SJSA1 (cell line): ENCODE results near the gene HDAC7. TPM values are rescaled to one million over a fixed set of nuclear protein-coding genes. Genes with fewer than 3 reads are reported as not detected.

Experiments used
- DNase-seq, 2 experiments: peaks; one replicate each; pipeline ENCODE4 v3.0.0-alpha.2; 2015 to 2020; ENCODE audit warnings: low spot score in 2 of 2, low read depth in 1 of 2
- H3K27ac ChIP-seq: fragments of 250-450 bp; sonication (Bioruptor Pico); 2 replicates; pipeline ENCODE4 v1.5.1; 2020; ENCODE audit warnings: mild to moderate bottlenecking, moderate library complexity
- H3K27me3 ChIP-seq: fragments of 250-450 bp; sonication (Bioruptor Pico); replicated peaks from 2 replicates; pipeline ENCODE4 v1.5.1; 2020; ENCODE audit warnings: mild to moderate bottlenecking, moderate library complexity
- H3K36me3 ChIP-seq: fragments of 250-450 bp; sonication (Bioruptor Pico); 2 replicates; pipeline ENCODE4 v1.5.1; 2020; ENCODE audit warnings: mild to moderate bottlenecking
- H3K4me1 ChIP-seq: fragments of 250-450 bp; sonication (Bioruptor Pico); replicated peaks from 2 replicates; pipeline ENCODE4 v1.6.1; 2021; ENCODE audit warnings: mild to moderate bottlenecking
- H3K4me3 ChIP-seq: fragments of 250-450 bp; sonication (Bioruptor Pico); 2 replicates; pipeline ENCODE4 v1.5.1; 2020; ENCODE audit warnings: mild to moderate bottlenecking
- H3K9me3 ChIP-seq: fragments of 250-450 bp; sonication (Bioruptor Pico); replicated peaks from 2 replicates; pipeline ENCODE4 v1.5.1; 2020; ENCODE audit warnings: mild to moderate bottlenecking
- total RNA-seq: library from RNA; depleted of rRNA; stranded (reverse); fragments of >200 nt; shearing (Covaris generic); gene quantifications from 2 replicates; pipeline ENCODE4 v1.2.3, GENCODE V29; 2014

The HDAC7 gene
- total RNA-seq, 1 experiment from 2014 or later: 37.5 TPM

DNA sequence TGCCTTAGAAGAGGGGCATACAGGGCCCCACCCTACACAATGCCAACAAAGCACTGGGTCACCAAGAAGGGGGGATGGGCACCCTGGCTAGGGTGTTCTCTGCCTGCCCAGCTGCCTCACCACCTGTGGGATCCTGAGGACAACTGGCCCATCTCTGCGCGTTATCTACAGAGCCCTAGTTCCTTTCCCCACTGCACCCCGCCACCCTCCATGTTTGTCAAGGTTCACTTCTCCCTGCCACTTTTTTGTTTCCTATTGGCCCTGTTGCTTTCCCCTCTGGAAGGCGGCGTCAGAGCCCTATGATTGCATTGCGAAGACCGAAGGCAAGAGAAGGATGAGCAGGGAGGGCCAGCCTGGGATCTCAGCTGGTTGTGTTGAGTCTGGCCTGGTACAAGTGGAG is 45.0 kb downstream of the HDAC7 start:
- no peak for DNase-seq
- Histone ChIP-seq H3K27me3 (no peaks in the 10 kb centered on the region), H3K36me3 (no peaks in the 10 kb centered on the region), H3K9me3 (no peaks in the 10 kb centered on the region), H3K4me1 (peaks cover 15% of the 10 kb centered on the region), H3K27ac (no peak overlapping the region), H3K4me3 (no peak overlapping the region)

DNA sequence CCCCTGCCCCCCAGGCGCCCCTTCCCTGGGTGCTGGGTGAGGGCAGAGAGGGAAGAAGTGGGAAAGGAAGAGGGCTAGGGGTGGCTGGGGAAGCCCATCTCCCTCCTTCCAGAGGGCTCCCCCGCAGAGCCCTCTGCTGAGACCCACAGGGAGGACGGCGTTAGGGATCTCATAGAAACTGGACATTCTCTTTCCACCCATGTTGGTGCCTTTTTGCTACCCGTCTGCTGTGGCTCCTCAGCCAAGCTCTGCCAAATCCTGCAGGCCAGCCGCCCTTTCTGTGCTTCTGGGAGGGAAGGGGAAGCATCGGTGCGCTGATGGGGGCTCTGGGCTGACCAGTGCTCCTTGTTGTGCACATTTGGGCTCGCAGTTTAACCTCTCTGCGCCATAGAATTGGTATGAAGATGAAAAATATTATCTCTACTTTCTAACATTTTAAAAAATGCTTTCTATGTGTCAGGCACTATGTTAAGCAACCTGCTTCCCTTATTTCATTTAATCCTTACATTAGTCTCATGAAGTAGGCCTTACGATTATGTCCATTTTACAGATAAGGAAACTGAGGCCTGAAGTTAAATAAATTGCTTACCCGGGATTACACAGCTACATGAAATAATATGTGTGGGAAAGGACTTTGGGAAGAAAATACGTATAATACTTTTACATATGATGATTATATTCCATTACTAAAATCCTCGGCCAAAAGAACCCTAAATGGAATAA is 45.7 kb downstream of the HDAC7 start:
- Histone ChIP-seq H3K4me1 (peaks cover 17% of the 10 kb centered on the region), H3K36me3 (no peaks in the 10 kb centered on the region), H3K4me3 (peak overlapping the region; percentile 65), H3K9me3 (no peaks in the 10 kb centered on the region), H3K27me3 (no peaks in the 10 kb centered on the region), H3K27ac (no peak overlapping the region)
- no peak for DNase-seq

DNA sequence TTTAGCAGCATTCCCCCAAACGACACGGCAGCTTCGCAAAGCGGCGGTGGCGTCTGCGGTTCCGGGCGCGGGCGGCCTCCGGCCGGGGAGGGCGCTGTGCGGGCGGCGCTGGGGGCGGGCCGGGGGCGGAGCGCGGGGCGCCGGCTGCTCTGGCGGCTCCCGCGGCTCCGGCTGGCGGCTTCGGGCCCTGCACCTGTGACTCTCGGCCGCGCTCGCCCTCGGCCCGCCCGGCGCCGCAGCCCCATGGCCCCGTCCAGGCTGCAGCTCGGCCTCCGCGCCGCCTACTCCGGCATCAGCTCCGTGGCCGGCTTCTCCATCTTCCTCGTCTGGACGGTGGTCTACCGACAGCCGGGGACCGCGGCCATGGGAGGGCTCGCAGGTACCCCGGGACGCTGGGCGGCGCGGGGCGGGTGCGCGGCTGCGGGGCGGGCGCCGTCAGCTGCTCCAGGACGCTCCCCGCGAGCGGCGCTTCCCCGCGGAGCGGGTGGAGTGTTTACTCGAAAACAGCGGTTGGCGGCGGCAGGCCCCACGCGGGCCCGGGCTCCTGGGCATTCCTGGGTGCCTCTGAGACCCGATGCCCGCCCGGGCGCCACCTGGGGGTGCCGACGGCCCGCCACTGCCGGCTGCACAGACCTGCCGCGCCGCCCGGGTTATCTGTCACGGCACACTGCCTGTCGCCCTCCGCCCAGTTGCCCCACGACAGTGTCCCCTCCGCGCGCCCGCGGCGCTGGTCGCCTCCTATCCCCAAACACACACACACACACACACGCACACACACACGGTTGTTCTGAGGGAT is 46.4 kb downstream of the HDAC7 start, which contains the start of gene SLC48A1:
SLC48A1 (plus strand) TSS at position 177 of the 796 bp plus-strand sequence; CDS start at position 244, 67 bp downstream.
- Histone ChIP-seq H3K4me3 (peak within 1 kb of the TSS; percentile 65), H3K36me3 (no peaks in the 10 kb centered on the region), H3K27me3 (no peaks in the 10 kb centered on the region), H3K4me1 (peaks cover 25% of the 10 kb centered on the region), H3K9me3 (no peaks in the 10 kb centered on the region), H3K27ac (no peak within 1 kb of the TSS)
- peak in 1 of 2 experiments; percentile 34 for DNase-seq

DNA sequence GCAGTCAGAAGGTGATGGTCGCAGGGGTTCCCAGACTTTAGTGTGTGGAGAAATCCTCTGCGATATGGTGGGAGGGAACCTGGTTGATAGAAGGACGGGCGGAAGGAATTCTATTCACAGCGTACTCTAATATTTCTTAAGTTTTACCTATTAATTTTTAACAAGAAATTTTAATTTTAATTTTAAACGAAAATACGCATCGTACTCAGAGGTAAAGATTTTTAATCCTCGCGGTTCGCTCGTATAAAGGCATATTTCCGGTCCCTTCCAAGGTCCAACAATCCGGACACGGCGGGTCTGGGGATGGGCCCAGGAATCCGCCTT is 47.0 kb downstream of the HDAC7 start:
- Histone ChIP-seq H3K27ac (no peak overlapping the region), H3K27me3 (no peaks in the 10 kb centered on the region), H3K4me3 (peak overlapping the region; percentile 65), H3K36me3 (no peaks in the 10 kb centered on the region), H3K9me3 (no peaks in the 10 kb centered on the region), H3K4me1 (peaks cover 28% of the 10 kb centered on the region)
- no peak for DNase-seq

DNA sequence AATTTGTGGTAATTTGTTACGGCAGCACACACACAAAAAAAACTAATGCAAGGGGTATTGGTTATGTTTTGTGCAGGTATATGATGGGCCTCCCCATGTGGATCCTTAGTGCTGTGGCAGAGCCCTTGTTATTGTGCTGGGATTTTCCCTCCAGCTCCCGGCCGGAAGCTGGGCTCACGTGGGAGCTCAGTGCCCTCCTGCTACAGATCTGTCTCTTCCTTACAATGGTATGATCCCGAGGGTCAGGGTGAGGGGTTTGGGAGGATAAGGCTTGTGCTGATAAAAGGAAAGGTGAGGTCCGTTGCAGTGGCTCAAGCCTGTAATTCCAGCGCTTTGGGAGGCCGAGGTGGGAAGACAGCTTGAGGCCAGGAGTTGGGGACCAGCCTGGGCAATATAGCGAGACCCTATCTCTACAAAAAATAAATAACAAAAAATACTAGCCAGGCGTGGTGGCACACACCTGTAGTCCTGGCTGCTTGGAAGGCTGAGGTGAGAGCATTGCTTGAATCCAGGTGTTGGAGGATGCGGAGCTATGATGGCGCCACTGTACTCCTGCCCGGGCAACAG is 47.5 kb downstream of the HDAC7 start:
- Histone ChIP-seq H3K27ac (no peak overlapping the region), H3K36me3 (no peaks in the 10 kb centered on the region), H3K27me3 (no peaks in the 10 kb centered on the region), H3K9me3 (no peaks in the 10 kb centered on the region), H3K4me3 (no peak overlapping the region), H3K4me1 (peaks cover 32% of the 10 kb centered on the region)
- no peak for DNase-seq

DNA sequence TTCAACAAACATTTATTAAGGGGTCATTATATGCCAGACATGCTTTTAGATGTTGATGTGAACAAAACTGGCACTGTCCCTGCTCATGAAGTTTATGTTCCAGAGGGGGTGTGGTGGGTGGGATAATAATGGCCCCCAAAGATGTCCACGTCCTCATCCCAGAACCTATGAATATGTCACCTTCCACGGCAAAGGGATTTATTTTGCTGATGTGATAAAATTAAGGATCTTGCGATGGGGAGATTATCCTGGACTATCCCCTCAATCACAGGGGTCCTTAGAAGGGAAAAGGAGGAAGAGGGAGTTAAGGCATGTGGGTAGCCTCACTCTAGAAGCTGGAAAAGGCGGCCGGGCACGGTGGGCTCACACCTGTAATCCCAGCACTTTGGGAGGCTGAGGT is 48.4 kb downstream of the HDAC7 start:
- H3K4me1 ChIP-seq: peaks cover 25% of the 10 kb centered on the region
- H3K9me3 ChIP-seq: no peaks in the 10 kb centered on the region
- H3K27ac ChIP-seq: no peak overlapping the region
- no peaks in the 10 kb centered on the region for H3K27me3 ChIP-seq
- no peak for DNase-seq
- no peaks in the 10 kb centered on the region for H3K36me3 ChIP-seq
- H3K4me3 ChIP-seq: no peak overlapping the region

DNA sequence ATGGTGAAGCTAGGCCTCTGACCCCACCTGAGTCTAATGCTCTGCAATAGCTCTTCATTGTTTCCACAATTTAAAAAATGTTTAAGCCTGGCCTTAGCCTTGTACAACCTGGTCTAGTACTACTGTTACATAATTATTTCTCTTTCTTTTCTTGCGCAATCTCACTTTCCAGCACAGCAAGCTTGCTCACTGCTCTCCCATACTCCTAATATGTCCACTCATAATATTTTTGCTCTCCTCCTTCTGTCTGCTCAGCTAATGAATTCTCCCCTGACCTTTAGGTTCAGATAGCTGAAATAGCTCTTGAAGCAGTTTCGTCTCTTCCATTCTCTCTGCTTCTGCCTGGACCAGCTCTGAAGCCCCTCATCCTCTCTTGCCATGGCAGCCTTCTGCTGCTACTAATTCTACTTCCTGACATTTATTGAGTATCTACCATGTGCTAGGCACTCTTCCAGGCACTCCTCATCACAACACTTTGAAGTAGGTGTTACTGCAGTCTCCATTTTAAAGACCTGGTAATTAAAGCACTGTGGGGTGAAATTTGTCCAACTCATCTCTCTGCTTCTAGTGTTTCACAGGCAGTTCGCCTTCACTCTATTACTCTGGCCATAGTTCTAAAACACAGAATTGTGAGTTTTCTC is 49.5 kb downstream of the HDAC7 start:
- no peaks in the 10 kb centered on the region for H3K36me3 ChIP-seq
- H3K27ac ChIP-seq: no peak overlapping the region
- no peaks in the 10 kb centered on the region for H3K27me3 ChIP-seq
- H3K4me3 ChIP-seq: no peak overlapping the region
- no peaks in the 10 kb centered on the region for H3K9me3 ChIP-seq
- H3K4me1 ChIP-seq: peaks cover 24% of the 10 kb centered on the region
- no peak for DNase-seq

DNA sequence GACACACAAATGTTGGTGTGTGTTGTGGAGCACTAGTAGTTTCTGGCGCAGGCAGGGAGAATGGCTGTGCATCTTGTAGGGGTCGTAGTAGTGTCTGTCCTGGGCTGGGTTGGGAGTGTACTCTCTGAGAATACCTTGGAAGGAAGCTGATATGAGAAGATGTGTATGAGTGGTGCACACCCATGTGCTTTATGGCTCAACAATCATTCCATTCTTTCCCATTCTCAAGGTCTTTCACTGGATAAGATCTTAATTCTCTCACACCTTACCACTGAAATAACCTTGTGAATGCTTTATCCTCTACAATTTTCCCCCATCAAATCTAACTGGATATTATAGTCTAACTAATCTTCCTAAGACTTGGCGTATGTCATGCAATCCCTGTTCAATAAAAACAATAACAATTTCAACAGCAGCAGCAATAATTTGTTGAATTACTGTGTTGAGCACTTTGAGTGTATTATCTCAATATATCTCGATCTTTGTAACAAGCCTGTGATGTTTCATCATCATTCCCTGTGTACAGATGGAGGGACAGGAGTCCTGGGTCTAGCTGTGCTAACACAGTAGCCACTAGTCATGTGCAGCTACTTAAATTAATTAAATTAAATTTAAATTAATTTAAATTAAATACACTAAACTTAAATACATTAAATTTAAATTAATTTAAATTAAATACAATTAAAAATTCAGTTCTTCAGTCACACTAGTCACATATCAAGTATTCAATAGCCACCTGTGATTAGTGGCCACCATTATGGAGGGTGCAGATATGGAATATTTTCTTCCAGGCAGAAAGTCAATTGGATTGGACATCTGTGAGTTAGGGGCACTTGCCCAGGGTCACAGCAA is 50.2 kb downstream of the HDAC7 start:
- DNase-seq: no peak
- Histone ChIP-seq H3K27ac (no peak overlapping the region), H3K27me3 (no peaks in the 10 kb centered on the region), H3K4me1 (peaks cover 24% of the 10 kb centered on the region), H3K9me3 (no peaks in the 10 kb centered on the region), H3K36me3 (no peaks in the 10 kb centered on the region), H3K4me3 (no peak overlapping the region)

DNA sequence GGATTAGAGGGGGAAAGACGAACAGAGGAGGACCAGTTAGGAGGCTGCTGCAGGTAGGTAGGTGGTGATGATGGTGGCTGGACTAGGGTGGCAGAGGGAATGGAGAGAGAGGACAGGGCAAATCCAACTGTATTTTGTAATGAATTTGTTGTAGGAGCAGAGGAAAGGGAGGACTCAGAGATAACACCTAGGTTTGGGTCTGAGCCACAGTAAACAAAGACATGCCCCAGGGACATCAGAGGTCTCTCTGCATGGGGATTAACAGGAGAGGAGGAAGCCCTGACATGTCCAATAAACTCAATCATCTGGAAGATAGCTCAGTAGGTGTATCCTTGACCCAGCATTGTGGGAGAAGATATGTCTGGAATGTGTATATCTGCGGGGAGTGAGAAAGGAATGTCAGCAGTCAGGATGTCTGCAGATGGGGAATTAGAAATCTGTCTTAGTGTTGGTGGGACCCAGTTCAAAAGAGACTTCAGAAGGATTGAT is 51.3 kb downstream of the HDAC7 start:
- H3K27me3 ChIP-seq: no peaks in the 10 kb centered on the region
- no peaks in the 10 kb centered on the region for H3K36me3 ChIP-seq
- DNase-seq: peak in 1 of 2 experiments; percentile 49
- no peaks in the 10 kb centered on the region for H3K9me3 ChIP-seq
- H3K4me3 ChIP-seq: no peak overlapping the region
- no peak overlapping the region for H3K27ac ChIP-seq
- peaks cover 19% of the 10 kb centered on the region for H3K4me1 ChIP-seq

DNA sequence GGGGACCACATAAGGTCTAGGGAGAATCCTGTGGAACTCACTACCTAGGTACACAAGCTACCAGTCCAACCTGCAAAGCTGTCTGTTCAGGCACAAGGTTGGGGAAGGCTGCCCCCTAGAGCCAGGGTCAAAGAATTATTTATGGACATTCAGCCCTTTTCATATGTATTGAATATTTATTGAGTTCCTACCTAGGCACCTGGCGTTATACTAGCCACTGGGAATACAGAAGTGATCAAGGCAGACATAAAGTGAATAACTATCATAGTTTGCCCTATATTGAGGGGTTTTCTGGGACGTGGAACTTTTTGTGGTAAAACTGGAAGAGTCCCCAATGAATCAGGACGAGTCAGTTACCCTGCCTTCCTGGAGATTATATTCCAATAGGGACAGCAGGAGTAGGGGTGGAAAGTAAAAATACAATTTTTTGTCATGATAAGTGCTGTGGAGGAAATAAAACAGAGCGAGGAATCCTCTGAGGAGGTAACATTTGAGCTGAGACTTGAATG is 52.4 kb downstream of the HDAC7 start:
- Histone ChIP-seq H3K4me3 (no peak overlapping the region), H3K9me3 (no peaks in the 10 kb centered on the region), H3K27me3 (no peaks in the 10 kb centered on the region), H3K36me3 (no peaks in the 10 kb centered on the region), H3K27ac (no peak overlapping the region), H3K4me1 (peaks cover 17% of the 10 kb centered on the region)
- no peak for DNase-seq

DNA sequence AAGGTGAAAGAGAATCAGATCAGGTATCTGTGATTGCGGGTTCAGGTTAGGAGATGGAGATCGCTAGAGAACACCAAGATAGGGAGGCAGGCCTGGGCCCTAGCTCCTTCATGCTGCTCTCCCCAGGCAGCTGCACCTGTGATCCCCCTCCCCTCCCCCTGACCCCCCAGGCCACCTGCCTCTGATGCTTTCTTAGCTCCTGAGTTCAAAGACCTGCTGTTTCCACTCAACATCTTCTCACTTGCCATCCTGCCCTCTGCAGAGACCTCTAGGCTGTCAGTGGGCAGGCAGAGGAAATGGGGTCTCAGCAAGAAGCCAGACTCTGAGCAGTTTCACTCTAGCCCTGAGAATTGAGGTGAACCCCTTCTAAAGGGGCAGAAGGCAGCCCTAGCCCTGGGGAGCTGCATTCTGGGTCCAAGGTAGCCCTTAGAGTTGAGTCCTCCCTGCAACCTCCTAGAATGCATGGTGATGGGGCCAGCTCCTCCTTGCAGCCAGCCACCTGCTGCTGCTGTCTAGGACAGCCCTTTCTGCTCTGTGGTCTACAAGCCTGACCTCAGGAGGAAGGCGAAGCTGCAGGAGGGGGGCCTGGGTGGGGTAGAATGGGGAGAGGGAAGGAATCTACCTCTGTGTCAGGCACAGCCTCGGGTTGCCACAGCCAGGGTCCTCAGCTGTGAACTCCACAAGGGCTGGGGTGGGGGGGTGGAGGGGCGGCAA is 53.0 kb downstream of the HDAC7 start:
- Histone ChIP-seq H3K27ac (no peak overlapping the region), H3K4me1 (peaks cover 17% of the 10 kb centered on the region), H3K9me3 (no peaks in the 10 kb centered on the region), H3K27me3 (no peaks in the 10 kb centered on the region), H3K4me3 (no peak overlapping the region), H3K36me3 (no peaks in the 10 kb centered on the region)
- no peak for DNase-seq

DNA sequence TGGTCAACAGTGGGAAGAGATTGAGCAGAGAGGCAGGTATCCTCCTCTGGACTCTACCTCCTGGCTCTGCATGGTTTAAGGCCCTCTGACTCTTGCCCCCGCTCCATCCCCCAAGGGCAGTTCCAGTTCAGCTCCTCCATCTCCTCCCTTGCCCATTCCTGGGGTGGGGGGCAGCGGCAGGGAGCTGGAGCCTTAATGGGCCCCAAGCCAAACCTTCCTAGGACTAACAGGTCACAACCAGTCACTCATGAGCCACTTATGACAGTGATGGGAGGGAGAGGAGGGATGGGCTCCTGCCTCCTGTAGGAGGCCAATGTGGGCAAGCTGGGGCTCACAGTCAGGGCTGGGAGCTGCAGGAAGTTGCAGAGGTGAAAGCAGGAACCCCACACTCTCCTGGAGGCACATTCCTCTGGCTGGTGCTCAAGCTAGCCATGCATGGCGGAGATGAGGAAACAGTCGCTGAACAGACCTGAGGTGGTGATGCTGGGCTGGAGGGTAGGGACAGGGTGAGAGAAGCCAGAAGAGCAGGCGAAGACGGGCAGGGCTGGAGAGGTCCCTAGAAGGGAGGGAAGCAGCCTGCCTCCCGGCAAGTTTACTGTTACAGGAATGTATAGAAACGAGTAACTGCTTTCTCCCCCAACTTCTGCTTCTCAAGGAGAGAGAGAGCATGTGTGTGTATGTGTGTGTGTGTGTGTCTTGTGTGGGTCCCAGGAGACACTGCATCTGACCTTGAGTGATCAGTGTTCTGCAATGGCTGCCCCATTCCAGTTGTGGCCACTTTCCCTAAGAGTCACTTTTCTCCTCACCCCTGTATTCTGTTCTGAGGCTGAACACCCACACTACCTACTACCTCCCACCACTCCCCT is 56.0 kb downstream of the HDAC7 start:
- H3K36me3 ChIP-seq: no peaks in the 10 kb centered on the region
- no peak overlapping the region for H3K27ac ChIP-seq
- H3K4me1 ChIP-seq: peaks cover 19% of the 10 kb centered on the region
- H3K27me3 ChIP-seq: no peaks in the 10 kb centered on the region
- DNase-seq: no peak
- H3K9me3 ChIP-seq: no peaks in the 10 kb centered on the region
- H3K4me3 ChIP-seq: no peak overlapping the region
